Mucosa of descending colon (tissue), 3 donors: ENCODE data around the gene NPC1L1. TPM values are rescaled to one million over a fixed set of nuclear protein-coding genes. Genes with fewer than 3 reads are reported as not detected.

Source experiments
- ATAC-seq: fragments of 200-7000 bp; cut with Tn5 transposase; one replicate; pipeline ENCODE4 v1.9.1; 2020; ENCODE audit warnings: mild to moderate bottlenecking, moderate library complexity
- DNase-seq, 3 donors: peaks; one replicate each; pipeline ENCODE4 v3.0.0-alpha.2; 2020
- H3K36me3 ChIP-seq: fragments of 200-600 bp; one replicate; pipeline ENCODE4 v1.8.0; 2021; ENCODE audit warnings: low read depth, mild to moderate bottlenecking
- H3K4me1 ChIP-seq: fragments of 200-600 bp; one replicate; pipeline ENCODE4 v1.8.0; 2021; ENCODE audit warnings: low read depth, mild to moderate bottlenecking
- H3K4me3 ChIP-seq: fragments of 200-600 bp; one replicate; pipeline ENCODE4 v1.8.0; 2021; ENCODE audit warnings: mild to moderate bottlenecking
- H3K9me3 ChIP-seq: fragments of 200-600 bp; one replicate; pipeline ENCODE4 v1.8.0; 2021; ENCODE audit warnings: mild to moderate bottlenecking
- intact Hi-C, 2 donors: fragments of 100-400 bp; cut with DNase I in 1 of 2; cut with micrococcal nuclease in 1 of 2; formaldehyde crosslinking; loops; one replicate each; pipeline versions ENCODE4 v1.11.0 to v1.11.1; 2022; cut with DNase I, micrococcal nuclease
- total RNA-seq, 3 donors: library from RNA; stranded (reverse); fragmentation: NEBNext Ultra II Directional in 2 of 3; extraction: Animal tissue kit (Norgen Biotek cat#: 25700) in 2 of 3; gene quantifications; one replicate each; pipeline versions ENCODE4 v1.2.1 to v1.2.4, GENCODE V29; 2021 to 2023
- TF ChIP-seq, protein P1 (sequence below): fragments of 200-600 bp; IDR thresholded peaks from one replicate; pipeline ENCODE4 v1.8.0; 2022; ENCODE audit warnings: antibody characterized with exemption, mild to moderate bottlenecking
- donor health status: DM: no; HTN: no; CAD: no; lungs with moderate emphysema.
- donor health status: DM: no; HTN: no; CAD: no.
- donor health status: DM: no; HTN: yes; CAD: no.

The NPC1L1 gene
- total RNA-seq, 3 donors from 2014 or later, result 0.12 to 0.82 TPM; not detected in 1

DNA sequence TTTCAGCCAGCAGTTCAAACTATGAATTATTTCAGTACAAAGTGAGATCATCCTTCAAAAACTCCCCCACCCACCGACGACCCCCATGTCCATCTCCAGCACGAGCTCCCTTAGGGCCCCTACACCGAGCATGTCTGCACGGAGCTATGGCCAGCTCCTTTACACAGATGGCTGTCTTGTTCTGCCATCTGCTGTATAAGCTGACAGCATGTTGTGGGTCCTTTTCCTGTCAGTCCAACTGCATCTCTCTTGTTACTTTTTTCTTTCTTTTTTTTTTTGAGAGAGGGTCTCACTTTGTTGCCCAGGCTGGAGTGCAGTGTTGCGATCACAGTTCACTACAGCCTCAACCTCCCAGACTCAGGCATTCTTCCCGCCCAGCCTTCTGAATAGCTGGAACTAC is 21.6 kb downstream of the NPC1L1 start:
- no peaks in the 10 kb centered on the region for H3K9me3 ChIP-seq
- H3K4me3 ChIP-seq, result no peak overlapping the region
- intact Hi-C loops, result no loop called here
- H3K4me1 ChIP-seq, result no peaks in the 10 kb centered on the region
- DNase-seq, result no peak
- no peak for ATAC-seq
- TF ChIP-seq, protein P1, sequence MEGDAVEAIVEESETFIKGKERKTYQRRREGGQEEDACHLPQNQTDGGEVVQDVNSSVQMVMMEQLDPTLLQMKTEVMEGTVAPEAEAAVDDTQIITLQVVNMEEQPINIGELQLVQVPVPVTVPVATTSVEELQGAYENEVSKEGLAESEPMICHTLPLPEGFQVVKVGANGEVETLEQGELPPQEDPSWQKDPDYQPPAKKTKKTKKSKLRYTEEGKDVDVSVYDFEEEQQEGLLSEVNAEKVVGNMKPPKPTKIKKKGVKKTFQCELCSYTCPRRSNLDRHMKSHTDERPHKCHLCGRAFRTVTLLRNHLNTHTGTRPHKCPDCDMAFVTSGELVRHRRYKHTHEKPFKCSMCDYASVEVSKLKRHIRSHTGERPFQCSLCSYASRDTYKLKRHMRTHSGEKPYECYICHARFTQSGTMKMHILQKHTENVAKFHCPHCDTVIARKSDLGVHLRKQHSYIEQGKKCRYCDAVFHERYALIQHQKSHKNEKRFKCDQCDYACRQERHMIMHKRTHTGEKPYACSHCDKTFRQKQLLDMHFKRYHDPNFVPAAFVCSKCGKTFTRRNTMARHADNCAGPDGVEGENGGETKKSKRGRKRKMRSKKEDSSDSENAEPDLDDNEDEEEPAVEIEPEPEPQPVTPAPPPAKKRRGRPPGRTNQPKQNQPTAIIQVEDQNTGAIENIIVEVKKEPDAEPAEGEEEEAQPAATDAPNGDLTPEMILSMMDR, result no peak
- H3K36me3 ChIP-seq, result no peaks in the 10 kb centered on the region

DNA sequence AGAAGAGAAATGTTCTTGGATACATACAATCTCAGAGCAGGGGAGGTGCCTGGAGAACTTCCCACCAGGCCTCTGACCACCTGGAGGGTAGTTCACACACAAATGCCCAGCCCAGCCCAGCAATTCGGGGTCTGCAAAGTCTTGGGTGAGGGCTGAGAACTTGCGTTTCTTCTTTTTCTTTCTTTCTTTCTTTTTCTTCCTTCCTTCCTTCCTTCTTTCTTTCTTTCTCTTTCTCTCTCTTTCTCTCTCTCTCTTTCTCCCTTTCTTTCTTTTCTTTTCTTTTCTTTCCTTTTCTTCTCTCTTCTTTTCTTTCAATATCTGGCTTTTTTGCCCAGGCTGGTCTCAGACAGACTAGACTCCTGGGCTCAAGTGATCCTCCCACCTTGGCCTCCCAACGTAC is 22.4 kb downstream of the NPC1L1 start:
- TF ChIP-seq, protein P1, result no peak
- ATAC-seq, result no peak
- DNase-seq, result no peak
- Histone ChIP-seq H3K4me1 (no peaks in the 10 kb centered on the region), H3K4me3 (no peak overlapping the region), H3K36me3 (no peaks in the 10 kb centered on the region), H3K9me3 (no peaks in the 10 kb centered on the region)
- intact Hi-C loops, result no loop called here

DNA sequence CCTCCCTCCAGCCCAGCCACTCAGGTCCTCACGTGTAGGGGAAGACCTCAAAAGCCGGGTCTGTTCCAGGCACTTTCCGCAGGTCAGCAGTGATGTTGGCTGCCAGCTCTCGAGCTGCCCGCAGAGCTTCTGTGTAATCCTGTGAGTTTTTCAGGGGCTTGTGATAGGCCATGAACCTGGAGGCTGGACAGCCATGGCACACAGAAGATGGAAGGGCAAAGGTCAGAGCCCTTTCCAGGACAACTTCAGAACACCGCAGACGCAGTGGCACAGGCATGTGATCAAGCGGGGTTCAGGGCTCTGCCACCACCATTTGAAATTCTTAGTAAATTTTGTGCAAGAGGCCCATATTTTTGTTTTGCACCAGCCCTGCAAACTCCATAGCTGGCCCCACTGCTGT is 24.0 kb downstream of the NPC1L1 start:
- no peaks in the 10 kb centered on the region for H3K4me1 ChIP-seq
- intact Hi-C loops, result no loop called here
- no peak for ATAC-seq
- no peaks in the 10 kb centered on the region for H3K36me3 ChIP-seq
- no peaks in the 10 kb centered on the region for H3K9me3 ChIP-seq
- no peak overlapping the region for H3K4me3 ChIP-seq
- TF ChIP-seq, protein P1, result no peak
- DNase-seq, result no peak

DNA sequence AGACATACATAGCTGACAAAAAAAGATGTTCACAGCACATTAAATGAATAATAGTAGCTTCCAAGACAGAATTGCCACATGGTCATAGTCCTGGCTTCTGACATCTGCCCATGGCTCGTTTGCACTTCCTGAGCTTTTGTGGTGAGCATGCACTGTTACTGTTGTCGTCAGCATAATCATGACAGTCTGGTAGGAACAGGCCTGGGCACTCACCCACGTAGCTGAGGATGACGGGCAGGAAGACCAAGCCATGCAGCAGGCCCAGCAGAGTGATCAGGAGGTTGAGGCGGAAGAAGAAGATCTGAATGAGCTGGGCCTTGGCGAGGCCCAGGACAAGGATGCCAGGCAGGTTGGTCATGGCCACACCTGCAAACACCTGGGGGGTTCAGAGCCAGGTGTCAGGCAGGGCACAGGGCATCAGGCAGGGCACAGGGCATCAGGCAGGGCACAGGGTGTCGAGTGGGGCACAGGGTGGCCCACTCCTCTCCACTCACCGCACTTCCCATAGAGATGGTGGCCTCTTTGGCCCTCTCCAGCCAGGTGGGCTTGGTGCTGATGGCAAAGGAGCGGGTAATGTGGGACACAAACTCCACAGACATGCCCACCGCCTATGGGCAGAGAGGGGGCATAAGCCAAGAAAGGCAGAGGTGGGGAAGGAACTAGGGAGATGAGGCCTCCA is 25.4 kb downstream of the NPC1L1 start:
- no peak for ATAC-seq
- no peak overlapping the region for H3K4me3 ChIP-seq
- no peak for DNase-seq
- TF ChIP-seq, protein P1, result no peak
- no peaks in the 10 kb centered on the region for H3K36me3 ChIP-seq
- no peaks in the 10 kb centered on the region for H3K9me3 ChIP-seq
- intact Hi-C loops, result no loop called here
- H3K4me1 ChIP-seq, result peaks cover 7% of the 10 kb centered on the region

DNA sequence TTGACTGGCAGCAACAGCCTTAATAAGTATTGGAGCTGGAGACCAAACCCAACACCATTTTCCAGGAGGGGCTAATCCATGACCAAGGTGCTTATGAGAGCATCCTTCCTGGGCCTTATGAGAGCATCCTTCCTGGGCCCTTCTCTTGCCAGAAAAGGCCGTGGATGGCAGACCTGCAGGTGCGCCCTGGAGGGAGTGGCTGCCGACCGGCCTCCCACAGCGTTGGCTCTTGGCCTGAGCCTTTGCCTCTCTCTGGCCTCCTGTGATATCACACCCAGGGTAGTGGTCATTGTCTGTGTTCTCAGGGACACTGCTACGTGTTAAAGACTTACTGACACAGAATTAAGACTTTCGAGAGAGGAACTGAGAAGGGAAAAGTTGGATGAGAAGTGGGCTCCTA is 28.4 kb downstream of the NPC1L1 start:
- DNase-seq (no peak), ATAC-seq (no peak)
- no peaks in the 10 kb centered on the region for H3K36me3 ChIP-seq
- H3K4me3 ChIP-seq, result no peak overlapping the region
- H3K9me3 ChIP-seq, result no peaks in the 10 kb centered on the region
- TF ChIP-seq, protein P1, result no peak
- intact Hi-C loops, result no loop called here
- peaks cover 7% of the 10 kb centered on the region for H3K4me1 ChIP-seq
